Activated CD4-positive, alpha-beta memory T cell treated with anti-CD3 and anti-CD28 coated beads for 36 hours (primary cell): ENCODE data around the gene USP9X. TPM values are rescaled to one million over a fixed set of nuclear protein-coding genes. Genes with fewer than 3 reads are reported as not detected.
"Not testable (repeated sequence)": the region's sequence is repeated elsewhere in the genome, so short reads cannot be mapped to it uniquely, and the experiment has no call there.

ENCODE experiments used
- CTCF ChIA-PET: fragments of 350-600 bp; sonication (Branson Sonifier 250); formaldehyde crosslinking; loops from one replicate; lab custom pipeline; 2021; ENCODE audit warnings: antibody characterized with exemption, inconsistent platforms; lab: Charles Lee
- POLR2A ChIA-PET: fragments of 350-600 bp; sonication (Branson Sonifier 250); formaldehyde crosslinking; loops from one replicate; lab custom pipeline; 2021; ENCODE audit warnings: antibody characterized with exemption; lab: Charles Lee
- DNase-seq: peaks from one replicate; pipeline ENCODE4 v3.0.0-alpha.2; 2020
- H3K27ac Mint-ChIP-seq: one replicate; pipeline ENCODE4 v1.8.0; 2021; ENCODE audit warnings: mixed read lengths
- H3K27me3 Mint-ChIP-seq: one replicate; pipeline ENCODE4 v1.8.0; 2021; ENCODE audit warnings: mixed read lengths
- H3K36me3 Mint-ChIP-seq: one replicate; pipeline ENCODE4 v1.8.0; 2021; ENCODE audit warnings: mixed read lengths
- H3K4me1 Mint-ChIP-seq: one replicate; pipeline ENCODE4 v1.8.0; 2021; ENCODE audit warnings: low read depth, mixed read lengths
- H3K4me3 Mint-ChIP-seq: one replicate; pipeline ENCODE4 v1.8.0; 2021; ENCODE audit warnings: mild to moderate bottlenecking, mixed read lengths
- H3K9me3 Mint-ChIP-seq: one replicate; pipeline ENCODE4 v1.8.0; 2021; ENCODE audit warnings: mixed read lengths
- intact Hi-C: fragments of 100-400 bp; cut with micrococcal nuclease; formaldehyde crosslinking; loops from one replicate; pipeline ENCODE4 v1.15.1; 2023
- total RNA-seq, 2 experiments: library from RNA; stranded (reverse); gene quantifications; one replicate each; pipeline ENCODE4 v1.2.3, GENCODE V29; 2021

Gene USP9X
- total RNA-seq, 2 experiments from 2014 or later: 55.8 to 57.5 TPM

DNA sequence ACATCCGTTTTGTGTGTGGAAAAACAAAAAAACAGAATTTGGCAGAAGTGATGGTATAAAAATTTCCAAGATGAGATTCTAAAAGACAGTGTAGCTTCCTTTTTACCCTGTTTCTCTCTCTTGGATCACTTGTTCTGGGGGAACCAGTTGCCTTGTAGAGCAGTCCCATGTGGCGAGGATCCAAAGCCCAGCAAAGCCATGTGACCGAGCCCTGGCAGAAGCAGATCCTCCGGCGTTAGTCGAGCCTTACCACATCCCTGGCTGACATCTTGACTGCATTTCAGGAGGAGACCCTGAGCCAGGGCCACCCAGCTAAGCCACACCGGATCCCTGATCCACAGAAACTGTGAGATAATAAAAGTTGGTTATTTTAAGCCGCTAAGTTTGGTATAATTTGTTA, 22.0 kb upstream of the USP9X start:
- H3K36me3 Mint-ChIP-seq, CTCF ChIA-PET, H3K4me3 Mint-ChIP-seq, intact Hi-C loops, H3K9me3 Mint-ChIP-seq, POLR2A ChIA-PET, H3K27ac Mint-ChIP-seq, H3K27me3 Mint-ChIP-seq, H3K4me1 Mint-ChIP-seq, DNase-seq: not testable (repeated sequence)

DNA sequence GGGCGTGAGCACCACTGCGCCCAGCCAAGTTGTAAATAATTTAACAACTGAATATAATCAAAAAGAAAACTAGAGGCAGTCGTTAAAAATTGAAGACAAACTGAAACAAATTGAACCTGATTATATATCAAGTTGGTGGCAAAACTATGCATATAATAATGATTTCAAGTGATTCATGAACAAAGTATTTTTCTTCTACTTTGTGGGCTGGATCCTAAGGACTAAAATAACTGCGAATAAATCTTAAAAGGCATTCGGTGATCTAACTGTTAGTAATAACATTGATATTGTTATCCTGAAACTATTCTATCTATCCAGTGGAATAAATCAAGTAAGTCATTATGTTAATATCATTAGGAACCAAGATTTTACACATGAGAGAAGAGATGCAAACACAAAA, 21.2 kb upstream of the USP9X start:
- Mint-ChIP-seq H3K9me3 (no peaks in the 10 kb centered on the region), H3K4me3 (no peak overlapping the region), H3K4me1 (no peaks in the 10 kb centered on the region), H3K36me3 (no peaks in the 10 kb centered on the region), H3K27me3 (no peaks in the 10 kb centered on the region), H3K27ac (no peak overlapping the region)
- DNase-seq: no peak
- ChIA-PET POLR2A (no interaction called here), CTCF (no interaction called here)
- intact Hi-C loops: no loop called here

DNA sequence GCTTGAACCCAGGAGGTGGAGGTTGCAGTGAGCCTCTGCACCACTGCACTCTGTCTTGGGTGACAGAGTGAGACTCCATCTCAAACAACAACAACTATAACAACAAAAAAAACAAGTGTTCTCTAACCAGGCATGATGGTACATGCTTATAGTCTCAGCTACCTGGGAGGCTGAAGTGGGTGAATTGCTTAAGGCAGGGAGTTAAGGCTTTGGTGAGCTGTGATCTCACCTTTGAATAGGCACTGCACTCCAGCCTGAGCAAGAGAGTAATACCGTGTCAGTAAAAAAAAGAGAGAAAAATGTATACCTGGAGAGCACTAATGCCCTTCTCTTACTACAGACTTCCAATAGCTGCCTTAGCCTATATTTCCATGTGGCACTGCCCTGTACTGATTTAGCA, 18.9 kb upstream of the USP9X start:
- H3K27ac Mint-ChIP-seq: no peak overlapping the region
- no peaks in the 10 kb centered on the region for H3K27me3 Mint-ChIP-seq
- intact Hi-C loops: no loop called here
- H3K4me3 Mint-ChIP-seq: no peak overlapping the region
- DNase-seq: no peak
- POLR2A ChIA-PET: no interaction called here
- CTCF ChIA-PET: no interaction called here
- no peaks in the 10 kb centered on the region for H3K4me1 Mint-ChIP-seq
- no peaks in the 10 kb centered on the region for H3K9me3 Mint-ChIP-seq
- no peaks in the 10 kb centered on the region for H3K36me3 Mint-ChIP-seq

DNA sequence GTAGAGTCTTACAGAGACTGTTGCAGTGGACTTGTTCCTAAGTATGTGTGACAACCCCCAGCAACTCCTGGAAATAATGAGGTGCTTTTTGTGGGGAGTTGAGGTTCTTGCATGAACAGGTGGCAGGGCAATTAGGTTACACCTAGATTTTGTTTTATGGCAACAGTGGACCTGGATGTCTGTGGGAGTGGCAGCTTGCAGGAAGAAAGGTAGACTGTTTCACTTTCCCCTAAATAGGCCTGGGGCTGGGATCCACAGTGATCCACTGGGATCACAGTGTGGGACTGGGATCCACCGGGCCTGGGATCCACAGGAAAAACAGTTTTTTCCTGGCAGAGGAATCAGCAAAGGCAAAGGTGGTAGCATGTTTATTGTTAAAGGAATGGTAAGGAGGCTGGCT, 18.3 kb upstream of the USP9X start:
- POLR2A ChIA-PET: no interaction called here

GRCh38 chrX:41067721-41068120, 17.5 kb upstream of the USP9X start:
- Mint-ChIP-seq H3K4me3 (no peak overlapping the region), H3K36me3 (no peaks in the 10 kb centered on the region), H3K9me3 (no peaks in the 10 kb centered on the region), H3K4me1 (no peaks in the 10 kb centered on the region), H3K27ac (no peak overlapping the region), H3K27me3 (no peaks in the 10 kb centered on the region)
- no peak for DNase-seq
- POLR2A ChIA-PET: no interaction called here
- CTCF ChIA-PET: no interaction called here
- intact Hi-C loops: no loop called here

More for the DNA sequence above, 18.3 kb upstream of the USP9X start:
- intact Hi-C loops: no loop called here
- no peak overlapping the region for H3K27ac Mint-ChIP-seq
- CTCF ChIA-PET: no interaction called here
- no peaks in the 10 kb centered on the region for H3K4me1 Mint-ChIP-seq
- H3K27me3 Mint-ChIP-seq: no peaks in the 10 kb centered on the region
- H3K9me3 Mint-ChIP-seq: no peaks in the 10 kb centered on the region
- no peaks in the 10 kb centered on the region for H3K36me3 Mint-ChIP-seq
- no peak for DNase-seq
- H3K4me3 Mint-ChIP-seq: no peak overlapping the region

DNA sequence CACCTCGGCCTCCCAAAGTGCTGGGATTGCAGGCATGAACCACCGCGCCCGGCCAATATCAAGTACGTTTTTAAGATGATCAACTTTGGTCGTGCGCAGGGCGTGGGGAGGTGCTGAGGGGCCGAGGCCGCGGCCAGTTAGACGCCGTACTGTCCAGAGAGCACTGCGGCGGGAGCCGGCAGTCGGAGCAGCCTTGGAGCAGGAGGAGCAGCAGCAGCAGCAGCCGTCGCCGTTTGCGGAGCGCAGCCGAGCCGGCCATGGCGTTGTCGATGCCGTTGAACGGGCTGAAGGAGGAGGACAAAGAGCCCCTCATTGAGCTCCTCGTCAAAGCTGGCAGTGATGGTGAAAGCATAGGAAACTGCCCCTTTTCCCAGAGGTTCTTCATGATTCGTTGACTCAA, 8.5 kb upstream of the USP9X start:
- H3K36me3 Mint-ChIP-seq: no peaks in the 10 kb centered on the region
- H3K4me3 Mint-ChIP-seq: no peak overlapping the region
- H3K27me3 Mint-ChIP-seq: no peaks in the 10 kb centered on the region
- H3K4me1 Mint-ChIP-seq: no peaks in the 10 kb centered on the region
- intact Hi-C loops: no loop called here
- DNase-seq: no peak
- POLR2A ChIA-PET: no interaction called here
- no peak overlapping the region for H3K27ac Mint-ChIP-seq
- CTCF ChIA-PET: interaction anchor here (0.7 kb wide), 1 partner anchor 21 kb away, joined by 3 read pairs; no protein-coding TSS in a partner anchor
- no peaks in the 10 kb centered on the region for H3K9me3 Mint-ChIP-seq

GRCh38 chrX:41081821-41082220, 3.4 kb upstream of the USP9X start:
- H3K9me3 Mint-ChIP-seq: no peaks in the 10 kb centered on the region
- H3K27ac Mint-ChIP-seq: no peak overlapping the region
- H3K36me3 Mint-ChIP-seq: no peaks in the 10 kb centered on the region
- H3K4me3 Mint-ChIP-seq: no peak overlapping the region
- H3K4me1 Mint-ChIP-seq: peaks cover 3% of the 10 kb centered on the region
- intact Hi-C loops: loop anchor here (5.0 to 10.0 kb wide), 3 partner anchors 70 to 907 kb away; partner anchors contain the start of gene ATP6AP2
- ChIA-PET CTCF (no interaction called here), POLR2A (no interaction called here)
- H3K27me3 Mint-ChIP-seq: no peaks in the 10 kb centered on the region
- no peak for DNase-seq

- CTCF ChIA-PET: no interaction called here
Measured at GRCh38 chrX:41082783-41083182, 2.5 kb upstream of the USP9X start.

GRCh38 chrX:41084044-41084892, 977 bp upstream of the USP9X start:
- intact Hi-C loops: loop anchor here (2.0 to 10.0 kb wide), 8 partner anchors 33 to 909 kb away; partner anchors contain the start of genes ATP6AP2, CXorf38 and MED14
- peak overlapping the region; percentile 80 for H3K4me3 Mint-ChIP-seq
- DNase-seq: peak; percentile 96
- ChIA-PET POLR2A (interaction anchor here (1.1 to 2.8 kb wide), 6 partner anchors 16 to 437 kb away, joined by 4 to 13 read pairs (median 6); partner anchors contain the start of gene CXorf38), CTCF (interaction anchor here (1.3 to 3.4 kb wide), 2 partner anchors 31 to 206 kb away, joined by 3 to 23 read pairs; no protein-coding TSS in a partner anchor)
- H3K9me3 Mint-ChIP-seq: no peaks in the 10 kb centered on the region
- H3K27ac Mint-ChIP-seq: peak overlapping the region; percentile 100
- H3K36me3 Mint-ChIP-seq: peaks cover 6% of the 10 kb centered on the region
- no peaks in the 10 kb centered on the region for H3K27me3 Mint-ChIP-seq
- peaks cover 14% of the 10 kb centered on the region for H3K4me1 Mint-ChIP-seq

More at GRCh38 chrX:41082783-41083182, 2.5 kb upstream of the USP9X start:
- Mint-ChIP-seq H3K9me3 (no peaks in the 10 kb centered on the region), H3K36me3 (peaks cover 2% of the 10 kb centered on the region), H3K4me3 (no peak overlapping the region), H3K4me1 (peaks cover 3% of the 10 kb centered on the region), H3K27me3 (no peaks in the 10 kb centered on the region), H3K27ac (no peak overlapping the region)
- DNase-seq: no peak
- intact Hi-C loops: loop anchor here (5.0 to 10.0 kb wide), 3 partner anchors 70 to 908 kb away; partner anchors contain the start of gene ATP6AP2
- POLR2A ChIA-PET: no interaction called here

GRCh38 chrX:41085512-41085877, 250 bp downstream of the USP9X start:
- Mint-ChIP-seq H3K4me3 (peak overlapping the region; percentile 80), H3K27me3 (no peaks in the 10 kb centered on the region), H3K4me1 (peaks cover 25% of the 10 kb centered on the region), H3K27ac (peak overlapping the region; percentile 100), H3K36me3 (peaks cover 6% of the 10 kb centered on the region), H3K9me3 (no peaks in the 10 kb centered on the region)
- peak; percentile 69 for DNase-seq
- ChIA-PET CTCF (interaction anchor here (1.3 to 3.4 kb wide), 3 partner anchors 11 to 208 kb away, joined by 3 to 23 read pairs (median 3); no protein-coding TSS in a partner anchor), POLR2A (interaction anchor here (0.7 to 2.8 kb wide), 7 partner anchors 15 to 438 kb away, joined by 4 to 13 read pairs (median 4); partner anchors contain the start of genes CXorf38 and DDX3X)
- intact Hi-C loops: loop anchor here (2.0 to 10.0 kb wide), 7 partner anchors 31 to 911 kb away; partner anchors contain the start of genes ATP6AP2, CXorf38 and MED14

GRCh38 chrX:41085878-41086626, 807 bp downstream of the USP9X start:
- Mint-ChIP-seq H3K27ac (peak overlapping the region; percentile 100), H3K4me3 (peak overlapping the region; percentile 80), H3K9me3 (no peaks in the 10 kb centered on the region), H3K4me1 (peaks cover 30% of the 10 kb centered on the region), H3K27me3 (no peaks in the 10 kb centered on the region), H3K36me3 (peaks cover 6% of the 10 kb centered on the region)
- ChIA-PET CTCF (interaction anchor here (1.3 to 3.4 kb wide), 3 partner anchors 10 to 208 kb away, joined by 3 to 23 read pairs (median 3); no protein-coding TSS in a partner anchor), POLR2A (interaction anchor here (0.7 to 2.8 kb wide), 6 partner anchors 14 to 439 kb away, joined by 4 to 13 read pairs (median 6); partner anchors contain the start of genes CXorf38 and DDX3X)
- intact Hi-C loops: loop anchor here (2.0 to 10.0 kb wide), 7 partner anchors 31 to 911 kb away; partner anchors contain the start of genes ATP6AP2, CXorf38 and MED14
- peak; percentile 58 for DNase-seq
